ENCODE data around the gene IRAG1. TPM values are rescaled to one million over a fixed set of nuclear protein-coding genes. Genes with fewer than 3 reads are reported as not detected.
"Not testable (repeated sequence)": the region's sequence is repeated elsewhere in the genome, so short reads cannot be mapped to it uniquely, and the experiment has no call there.

IRAG1 gene
- total RNA-seq, 1 experiment from 2014 or later: not detected

DNA sequence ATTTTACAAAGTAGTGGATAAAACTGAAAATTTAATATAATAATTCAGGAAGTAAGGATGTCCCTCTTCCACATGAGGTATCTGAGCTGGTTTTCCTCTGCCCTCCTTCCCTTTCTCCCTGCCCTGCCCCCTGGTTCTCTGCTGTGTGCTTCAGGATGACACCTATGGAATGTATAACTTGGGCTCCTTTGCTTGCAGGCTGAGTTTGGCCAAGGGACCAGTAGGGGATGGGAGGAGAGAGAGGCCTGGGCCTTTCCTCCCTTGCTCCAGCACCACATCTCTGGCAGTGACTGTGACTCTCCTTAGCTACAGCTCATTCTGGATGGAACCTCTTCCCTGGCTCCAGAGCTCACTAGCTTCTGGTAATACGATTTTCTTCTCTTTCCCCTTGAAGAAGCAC, 10.1 kb downstream of the IRAG1 start:
- BruUV-seq (replicated peaks): no TSS peak
- TF ChIP-seq, protein P1, sequence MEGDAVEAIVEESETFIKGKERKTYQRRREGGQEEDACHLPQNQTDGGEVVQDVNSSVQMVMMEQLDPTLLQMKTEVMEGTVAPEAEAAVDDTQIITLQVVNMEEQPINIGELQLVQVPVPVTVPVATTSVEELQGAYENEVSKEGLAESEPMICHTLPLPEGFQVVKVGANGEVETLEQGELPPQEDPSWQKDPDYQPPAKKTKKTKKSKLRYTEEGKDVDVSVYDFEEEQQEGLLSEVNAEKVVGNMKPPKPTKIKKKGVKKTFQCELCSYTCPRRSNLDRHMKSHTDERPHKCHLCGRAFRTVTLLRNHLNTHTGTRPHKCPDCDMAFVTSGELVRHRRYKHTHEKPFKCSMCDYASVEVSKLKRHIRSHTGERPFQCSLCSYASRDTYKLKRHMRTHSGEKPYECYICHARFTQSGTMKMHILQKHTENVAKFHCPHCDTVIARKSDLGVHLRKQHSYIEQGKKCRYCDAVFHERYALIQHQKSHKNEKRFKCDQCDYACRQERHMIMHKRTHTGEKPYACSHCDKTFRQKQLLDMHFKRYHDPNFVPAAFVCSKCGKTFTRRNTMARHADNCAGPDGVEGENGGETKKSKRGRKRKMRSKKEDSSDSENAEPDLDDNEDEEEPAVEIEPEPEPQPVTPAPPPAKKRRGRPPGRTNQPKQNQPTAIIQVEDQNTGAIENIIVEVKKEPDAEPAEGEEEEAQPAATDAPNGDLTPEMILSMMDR (IDR thresholded peaks at IDR 0.05; ENCODE audit: unreplicated experiment): no peak
- POLR2A ChIA-PET: no interaction called here
- H3K27ac Mint-ChIP-seq (ENCODE audit: low read depth, unreplicated experiment): no peak overlapping the region
- intact Hi-C loops (cut with micrococcal nuclease): no loop called here
- H3K9me3 Mint-ChIP-seq (ENCODE audit: unreplicated experiment): no peaks in the 10 kb centered on the region
- H3K4me3 Mint-ChIP-seq (ENCODE audit: unreplicated experiment): no peak overlapping the region
- no peaks in the 10 kb centered on the region for H3K36me3 Mint-ChIP-seq (ENCODE audit: insufficient read depth, unreplicated experiment)
- peaks cover 14% of the 10 kb centered on the region for H3K27me3 Mint-ChIP-seq (ENCODE audit: insufficient read depth, unreplicated experiment)
- H3K4me1 Mint-ChIP-seq (ENCODE audit: insufficient read depth, unreplicated experiment): no peaks in the 10 kb centered on the region
- CTCF ChIA-PET: interaction anchor here (0.6 to 1.3 kb wide), 4 partner anchors 30 to 1498 kb away, joined by 3 to 5 read pairs (median 3); no protein-coding TSS in a partner anchor
- no peak for DNase-seq (ENCODE audit: unreplicated experiment)

DNA sequence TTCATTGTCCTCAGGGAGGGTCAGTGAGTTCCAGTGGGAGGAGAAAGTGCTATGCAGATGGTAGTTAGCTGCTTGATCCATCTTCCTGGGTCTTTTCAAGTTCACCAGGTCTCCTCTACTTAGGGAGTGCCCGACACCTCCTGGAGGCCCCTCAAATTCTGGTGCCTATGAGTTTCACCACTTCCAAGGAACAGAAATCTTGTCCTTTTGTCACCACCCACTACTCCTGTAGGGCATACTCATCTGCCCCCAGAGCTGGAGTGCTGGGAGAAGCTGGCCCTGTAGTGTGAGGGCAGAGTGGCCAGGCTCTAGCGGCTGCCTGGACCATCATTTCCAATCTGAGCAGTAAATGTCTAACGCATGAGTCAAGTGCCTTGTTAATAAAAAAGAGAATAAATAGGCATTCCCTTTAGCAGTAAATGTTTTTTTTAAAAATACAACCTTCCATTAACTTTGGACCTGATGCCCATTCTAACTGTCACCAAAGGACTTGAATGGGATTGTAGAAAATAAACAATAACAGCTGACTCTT, 12.5 kb downstream of the IRAG1 start:
- DNase-seq (ENCODE audit: unreplicated experiment): no peak
- Mint-ChIP-seq H3K27me3 (ENCODE audit: insufficient read depth, unreplicated experiment) (peaks cover 38% of the 10 kb centered on the region), H3K36me3 (ENCODE audit: insufficient read depth, unreplicated experiment) (no peaks in the 10 kb centered on the region), H3K27ac (ENCODE audit: low read depth, unreplicated experiment) (no peak overlapping the region), H3K9me3 (ENCODE audit: unreplicated experiment) (no peaks in the 10 kb centered on the region), H3K4me3 (ENCODE audit: unreplicated experiment) (no peak overlapping the region), H3K4me1 (ENCODE audit: insufficient read depth, unreplicated experiment) (no peaks in the 10 kb centered on the region)
- ChIA-PET POLR2A (no interaction called here), CTCF (no interaction called here)
- TF ChIP-seq, protein P1 (IDR thresholded peaks at IDR 0.05; ENCODE audit: unreplicated experiment): no peak
- no TSS peak for BruUV-seq (replicated peaks)
- intact Hi-C loops (cut with micrococcal nuclease): no loop called here

DNA sequence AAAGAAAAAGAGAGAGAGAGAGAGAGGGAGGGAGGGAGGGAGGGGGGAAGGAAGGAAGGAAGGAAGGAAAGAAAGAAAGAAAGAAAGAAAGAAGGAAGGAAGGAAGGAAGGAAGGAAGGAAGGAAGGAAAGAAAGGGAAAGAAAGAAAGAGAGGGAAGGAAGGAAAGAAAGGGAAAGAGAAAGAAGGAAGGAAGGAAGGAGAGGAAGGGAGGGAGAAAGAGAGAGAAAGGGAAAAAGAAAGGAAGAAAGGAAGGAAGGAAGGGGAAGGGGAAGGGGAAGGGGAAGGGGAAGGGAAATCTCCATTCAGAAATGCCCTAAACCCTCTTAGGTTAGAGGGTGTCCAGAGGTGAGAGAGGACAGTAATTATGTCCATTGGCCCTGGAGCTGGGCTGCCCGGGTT, 13.3 kb downstream of the IRAG1 start:
- H3K9me3 Mint-ChIP-seq (ENCODE audit: unreplicated experiment); H3K27ac Mint-ChIP-seq (ENCODE audit: low read depth, unreplicated experiment); intact Hi-C loops (cut with micrococcal nuclease); POLR2A ChIA-PET; H3K4me1 Mint-ChIP-seq (ENCODE audit: insufficient read depth, unreplicated experiment); DNase-seq (ENCODE audit: unreplicated experiment); H3K4me3 Mint-ChIP-seq (ENCODE audit: unreplicated experiment); BruUV-seq (replicated peaks); CTCF ChIA-PET; H3K36me3 Mint-ChIP-seq (ENCODE audit: insufficient read depth, unreplicated experiment): not testable (repeated sequence)
- H3K27me3 Mint-ChIP-seq (ENCODE audit: insufficient read depth, unreplicated experiment): peaks cover 45% of the 10 kb centered on the region

DNA sequence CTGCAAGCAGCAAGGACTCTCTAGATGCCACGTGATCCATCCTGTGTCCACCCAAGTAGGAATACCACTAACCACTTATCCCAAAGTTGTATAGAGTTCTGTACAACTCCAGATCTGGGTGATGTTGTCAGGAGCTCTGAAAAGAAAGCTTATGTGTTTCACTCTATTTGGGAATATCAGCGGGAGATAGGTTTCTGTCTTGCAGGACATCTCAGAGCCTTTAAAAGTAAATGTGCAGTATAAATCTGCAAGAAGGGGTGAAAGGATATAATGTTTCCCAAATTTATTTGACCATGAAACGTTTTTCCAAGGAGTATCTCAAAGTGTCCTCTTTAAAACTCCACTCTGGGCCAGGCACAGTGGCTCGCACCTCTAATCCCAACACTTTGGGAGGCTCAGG, 13.9 kb downstream of the IRAG1 start:
- intact Hi-C loops (cut with micrococcal nuclease): no loop called here
- TF ChIP-seq, protein P1 (IDR thresholded peaks at IDR 0.05; ENCODE audit: unreplicated experiment): no peak
- BruUV-seq (replicated peaks): no TSS peak
- Mint-ChIP-seq H3K27ac (ENCODE audit: low read depth, unreplicated experiment) (no peak overlapping the region), H3K9me3 (ENCODE audit: unreplicated experiment) (no peaks in the 10 kb centered on the region), H3K36me3 (ENCODE audit: insufficient read depth, unreplicated experiment) (no peaks in the 10 kb centered on the region), H3K4me3 (ENCODE audit: unreplicated experiment) (no peak overlapping the region), H3K27me3 (ENCODE audit: insufficient read depth, unreplicated experiment) (peaks cover 52% of the 10 kb centered on the region), H3K4me1 (ENCODE audit: insufficient read depth, unreplicated experiment) (no peaks in the 10 kb centered on the region)
- no peak for DNase-seq (ENCODE audit: unreplicated experiment)
- ChIA-PET POLR2A (no interaction called here), CTCF (interaction anchor here (0.5 to 2.0 kb wide), 2 partner anchors 34 to 115 kb away, joined by 3 to 7 read pairs; no protein-coding TSS in a partner anchor)

DNA sequence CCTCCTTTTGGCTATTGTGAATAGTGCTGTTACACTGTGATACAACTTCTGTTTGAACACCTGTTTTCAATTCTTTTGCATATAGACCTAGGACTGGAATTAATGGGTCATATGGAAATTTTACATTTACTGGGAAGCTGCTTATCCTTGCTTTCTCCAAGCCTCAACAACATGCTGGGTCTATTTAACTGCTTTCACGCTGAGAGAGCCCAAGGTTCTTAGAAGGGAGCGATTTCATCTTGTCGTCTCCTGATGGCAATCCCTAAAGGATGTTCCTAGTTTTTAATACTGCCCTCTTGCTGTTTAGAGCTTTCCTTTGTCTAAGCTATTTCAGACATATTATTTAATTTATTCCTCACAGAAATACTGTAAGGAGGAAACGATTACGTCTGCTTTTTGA, 15.5 kb downstream of the IRAG1 start:
- BruUV-seq (replicated peaks): no TSS peak
- H3K36me3 Mint-ChIP-seq (ENCODE audit: insufficient read depth, unreplicated experiment): no peaks in the 10 kb centered on the region
- intact Hi-C loops (cut with micrococcal nuclease): no loop called here
- TF ChIP-seq, protein P1 (IDR thresholded peaks at IDR 0.05; ENCODE audit: unreplicated experiment): no peak
- no peaks in the 10 kb centered on the region for H3K9me3 Mint-ChIP-seq (ENCODE audit: unreplicated experiment)
- no peak overlapping the region for H3K27ac Mint-ChIP-seq (ENCODE audit: low read depth, unreplicated experiment)
- no peak for DNase-seq (ENCODE audit: unreplicated experiment)
- no peak overlapping the region for H3K4me3 Mint-ChIP-seq (ENCODE audit: unreplicated experiment)
- H3K27me3 Mint-ChIP-seq (ENCODE audit: insufficient read depth, unreplicated experiment): peaks cover 67% of the 10 kb centered on the region
- H3K4me1 Mint-ChIP-seq (ENCODE audit: insufficient read depth, unreplicated experiment): no peaks in the 10 kb centered on the region
- ChIA-PET POLR2A (interaction anchor here (0.5 to 1.0 kb wide), 2 partner anchors 74 to 521 kb away, joined by 3 to 4 read pairs; no protein-coding TSS in a partner anchor), CTCF (interaction anchor here (2.0 kb wide), 1 partner anchor 32 kb away, joined by 7 read pairs; no protein-coding TSS in a partner anchor)

Data from MCF 10A (cell line).